GM23338 (cell line): Measurements from ENCODE around the gene HGFAC. TPM values are rescaled to one million over a fixed set of nuclear protein-coding genes. Genes with fewer than 3 reads are reported as not detected.

Source experiments
- ATAC-seq: fragments of 200-7000 bp; cut with Tn5 transposase; 3 replicates; pipeline ENCODE4 v1.9.1; 2020
- DNase-seq: peaks from one replicate; pipeline ENCODE4 v3.0.0-alpha.2; 2015; ENCODE audit warnings: low spot score
- H2AFZ ChIP-seq: fragments of 200-600 bp; sonication (generic); 2 replicates; pipeline ENCODE4 v1.8.0; 2016; ENCODE audit warnings: antibody characterized with exemption, mild to moderate bottlenecking, moderate library complexity
- H3F3A ChIP-seq: fragments of 200-600 bp; sonication (generic); replicated peaks from 2 replicates; pipeline ENCODE4 v1.8.0; 2017; ENCODE audit warnings: antibody characterized with exemption, mixed run types, low read depth
- H3K27ac ChIP-seq: fragments of 200-600 bp; sonication (generic); 2 replicates; pipeline ENCODE4 v1.6.1; 2016; ENCODE audit warnings: low read depth
- H3K27me3 ChIP-seq: fragments of 200-600 bp; sonication (generic); 2 replicates; pipeline ENCODE4 v1.8.0; 2016; ENCODE audit warnings: mild to moderate bottlenecking, mixed run types, moderate library complexity; ENCODE audit not compliant: insufficient read depth
- H3K36me3 ChIP-seq: fragments of 200-600 bp; sonication (generic); 2 replicates; pipeline ENCODE4 v1.8.0; 2016; ENCODE audit warnings: mild to moderate bottlenecking; ENCODE audit not compliant: insufficient read depth
- H3K4me1 ChIP-seq: fragments of 200-600 bp; sonication (generic); 2 replicates; pipeline ENCODE4 v1.8.0; 2016; ENCODE audit warnings: mild to moderate bottlenecking, moderate library complexity; ENCODE audit not compliant: insufficient read depth
- H3K4me2 ChIP-seq: fragments of 200-600 bp; sonication (generic); 2 replicates; pipeline ENCODE4 v1.7.1; 2017; ENCODE audit warnings: mixed run types
- H3K4me3 ChIP-seq: fragments of 200-600 bp; sonication (generic); 2 replicates; pipeline ENCODE4 v1.6.1; 2016; ENCODE audit warnings: mixed run types
- H3K79me2 ChIP-seq: fragments of 200-600 bp; sonication (generic); replicated peaks from 2 replicates; pipeline ENCODE4 v1.8.0; 2017; ENCODE audit warnings: mild to moderate bottlenecking; ENCODE audit not compliant: insufficient read depth
- H3K9me2 ChIP-seq: fragments of 200-600 bp; sonication (generic); 2 replicates; pipeline ENCODE4 v1.8.0; 2017; ENCODE audit not compliant: insufficient read depth
- H4K20me1 ChIP-seq: fragments of 200-600 bp; sonication (generic); replicated peaks from 2 replicates; pipeline ENCODE4 v1.8.0; 2017; ENCODE audit warnings: mild to moderate bottlenecking; ENCODE audit not compliant: insufficient read depth
- H3K27ac Mint-ChIP-seq: 2 replicates; pipeline ENCODE4 v1.8.0; 2020; ENCODE audit warnings: inconsistent platforms, mild to moderate bottlenecking, moderate library complexity, mixed read lengths
- H3K27me3 Mint-ChIP-seq: 3 replicates; pipeline ENCODE4 v1.8.0; 2022; ENCODE audit warnings: low read depth, mild to moderate bottlenecking, moderate library complexity, mixed read lengths, inconsistent platforms; ENCODE audit not compliant: insufficient read depth, poor library complexity
- H3K36me3 Mint-ChIP-seq: 3 replicates; pipeline ENCODE4 v1.8.0; 2021; ENCODE audit warnings: low read depth, mild to moderate bottlenecking, inconsistent platforms, moderate library complexity, mixed read lengths
- H3K4me1 Mint-ChIP-seq: 3 replicates; pipeline ENCODE4 v1.8.0; 2020; ENCODE audit warnings: mild to moderate bottlenecking, inconsistent platforms, mixed read lengths
- H3K4me3 Mint-ChIP-seq: 3 replicates; pipeline ENCODE4 v1.8.0; 2021; ENCODE audit warnings: moderate library complexity, mild to moderate bottlenecking, inconsistent platforms, mixed read lengths
- H3K9me3 Mint-ChIP-seq: 3 replicates; pipeline ENCODE4 v1.8.0; 2020; ENCODE audit warnings: moderate library complexity, mild to moderate bottlenecking, inconsistent platforms, mixed read lengths
- CREB1 ChIP-seq: fragments of 250-450 bp; sonication (Bioruptor Pico); IDR thresholded peaks from 2 replicates; pipeline ENCODE4 v1.5.0; 2020; ENCODE audit warnings: low read depth, mild to moderate bottlenecking, moderate library complexity
- EZH2 ChIP-seq: fragments of 200-600 bp; sonication (generic); IDR thresholded peaks from one replicate; pipeline ENCODE4 v1.8.0; 2017; ENCODE audit warnings: antibody characterized with exemption, mild to moderate bottlenecking, low read depth; ENCODE audit not compliant: unreplicated experiment
- EZH2phosphoT487 ChIP-seq: fragments of 200-600 bp; sonication (generic); IDR thresholded peaks from one replicate; pipeline ENCODE4 v1.8.1; 2018; ENCODE audit warnings: antibody characterized with exemption; ENCODE audit not compliant: unreplicated experiment
- JUNB ChIP-seq: IDR thresholded peaks from one replicate; pipeline ENCODE4 v1.6.1; 2016; ENCODE audit warnings: antibody characterized with exemption; ENCODE audit not compliant: unreplicated experiment
- NANOG ChIP-seq: IDR thresholded peaks from 2 replicates; pipeline ENCODE4 v1.6.1; 2016; ENCODE audit warnings: antibody characterized with exemption, borderline replicate concordance
- POLR2AphosphoS5 ChIP-seq: IDR thresholded peaks from 2 replicates; pipeline ENCODE4 v1.6.1; 2016; ENCODE audit warnings: antibody characterized with exemption, low read depth
- REST ChIP-seq: IDR thresholded peaks from one replicate; pipeline ENCODE4 v1.6.1; 2018; ENCODE audit warnings: antibody characterized with exemption; ENCODE audit not compliant: unreplicated experiment
- STAT1 ChIP-seq: IDR thresholded peaks from one replicate; pipeline ENCODE4 v1.6.1; 2016; ENCODE audit warnings: antibody characterized with exemption; ENCODE audit not compliant: unreplicated experiment
- ZNF114 ChIP-seq: fragments of 250-450 bp; sonication (Bioruptor Pico); IDR thresholded peaks from 2 replicates; pipeline ENCODE4 v1.5.0; 2020; ENCODE audit warnings: mild to moderate bottlenecking, moderate library complexity
- ZNF331 ChIP-seq: fragments of 250-450 bp; sonication (Bioruptor Pico); IDR thresholded peaks from 2 replicates; pipeline ENCODE4 v1.5.0; 2020; ENCODE audit warnings: low read depth, mild to moderate bottlenecking, moderate library complexity
- polyA plus RNA-seq: library from polyadenylated mRNA; unstranded; fragments of >200 nt; fragmentation: Nextera tagmentation; extraction: Ambion mirVana; gene quantifications from 2 replicates; pipeline ENCODE4 v1.2.1, GENCODE V29; 2016
- total RNA-seq: library from RNA; depleted of rRNA; stranded (reverse); fragments of >200 nt; shearing (Covaris generic); gene quantifications from 2 replicates; pipeline ENCODE4 v1.2.3, GENCODE V29; 2014
- TF ChIP-seq, protein P1 (sequence below): fragments of 250-450 bp; sonication (Bioruptor Pico); IDR thresholded peaks from 2 replicates; pipeline ENCODE4 v1.5.0; 2020; ENCODE audit warnings: mild to moderate bottlenecking, moderate library complexity
- TF ChIP-seq, protein P2 (sequence below): IDR thresholded peaks from 2 replicates; pipeline ENCODE4 v1.6.1; 2016; ENCODE audit warnings: antibody characterized with exemption

HGFAC gene
- total and polyA plus RNA-seq, 2 experiments from 2014 or later = 0.94 TPM; not detected in 1

DNA sequence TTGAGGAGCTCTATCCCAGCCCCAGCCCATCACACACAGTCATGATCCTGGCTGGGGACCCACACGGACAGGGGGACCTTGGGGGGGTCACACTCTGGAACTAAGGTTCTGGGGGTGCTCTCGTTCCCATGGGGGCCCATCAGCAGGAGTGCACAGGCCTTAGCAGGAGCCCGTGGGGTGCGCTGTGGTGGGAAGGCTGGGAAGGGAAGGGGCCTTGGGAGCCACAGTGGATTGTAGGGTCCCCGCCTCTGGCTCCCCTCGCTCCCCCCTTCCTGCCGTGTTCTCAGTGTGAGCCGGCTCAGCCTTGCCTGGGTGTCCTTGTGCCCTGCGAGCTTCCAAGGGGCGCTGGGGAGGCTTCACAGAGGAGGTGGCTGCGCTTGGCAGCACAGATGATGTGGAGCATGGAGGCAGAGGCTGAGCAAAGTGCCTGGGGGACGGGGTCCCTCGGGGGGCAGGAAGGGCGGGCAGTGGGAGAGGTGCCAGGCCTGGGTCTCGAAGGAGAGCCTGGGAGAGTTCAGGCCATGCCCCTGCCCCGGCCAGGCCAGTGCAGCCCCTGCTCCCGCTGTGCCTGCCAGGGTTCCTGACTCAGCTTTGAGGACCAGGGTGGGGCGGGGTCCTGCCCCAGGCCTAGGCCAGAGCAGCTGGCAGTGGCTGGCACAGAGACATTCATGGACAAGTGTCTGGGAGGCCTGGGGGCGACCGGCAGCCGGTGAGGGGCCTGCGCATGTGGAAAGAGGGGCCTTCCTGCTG lies 5.5 kb upstream of the HGFAC start (continued):
- TF ChIP-seq STAT1 (no peak), EZH2phosphoT487 (no peak)

- H3K27ac ChIP-seq = no peak overlapping the region
- H3K36me3 ChIP-seq = no peaks in the 10 kb centered on the region
- no peak overlapping the region for H3K4me3 ChIP-seq
- no peaks in the 10 kb centered on the region for H3K27me3 ChIP-seq
- H2AFZ ChIP-seq = no peak overlapping the region
- Mint-ChIP-seq H3K27ac (no peak overlapping the region), H3K36me3 (no peaks in the 10 kb centered on the region), H3K4me3 (no peak overlapping the region), H3K4me1 (peaks cover 10% of the 10 kb centered on the region; the same call in 1 of the 3 replicates), H3K27me3 (peaks cover 6% of the 10 kb centered on the region), H3K9me3 (no peaks in the 10 kb centered on the region)
- no peaks in the 10 kb centered on the region for H3K4me1 ChIP-seq
- H4K20me1 ChIP-seq = no peaks in the 10 kb centered on the region
- no peak overlapping the region for H3K4me2 ChIP-seq
- H3K9me2 ChIP-seq = no peaks in the 10 kb centered on the region
- H3K79me2 ChIP-seq = no peaks in the 10 kb centered on the region
- ATAC-seq (no peak), DNase-seq (no peak)
- no peaks in the 10 kb centered on the region for H3F3A ChIP-seq
- TF ChIP-seq, protein P1, sequence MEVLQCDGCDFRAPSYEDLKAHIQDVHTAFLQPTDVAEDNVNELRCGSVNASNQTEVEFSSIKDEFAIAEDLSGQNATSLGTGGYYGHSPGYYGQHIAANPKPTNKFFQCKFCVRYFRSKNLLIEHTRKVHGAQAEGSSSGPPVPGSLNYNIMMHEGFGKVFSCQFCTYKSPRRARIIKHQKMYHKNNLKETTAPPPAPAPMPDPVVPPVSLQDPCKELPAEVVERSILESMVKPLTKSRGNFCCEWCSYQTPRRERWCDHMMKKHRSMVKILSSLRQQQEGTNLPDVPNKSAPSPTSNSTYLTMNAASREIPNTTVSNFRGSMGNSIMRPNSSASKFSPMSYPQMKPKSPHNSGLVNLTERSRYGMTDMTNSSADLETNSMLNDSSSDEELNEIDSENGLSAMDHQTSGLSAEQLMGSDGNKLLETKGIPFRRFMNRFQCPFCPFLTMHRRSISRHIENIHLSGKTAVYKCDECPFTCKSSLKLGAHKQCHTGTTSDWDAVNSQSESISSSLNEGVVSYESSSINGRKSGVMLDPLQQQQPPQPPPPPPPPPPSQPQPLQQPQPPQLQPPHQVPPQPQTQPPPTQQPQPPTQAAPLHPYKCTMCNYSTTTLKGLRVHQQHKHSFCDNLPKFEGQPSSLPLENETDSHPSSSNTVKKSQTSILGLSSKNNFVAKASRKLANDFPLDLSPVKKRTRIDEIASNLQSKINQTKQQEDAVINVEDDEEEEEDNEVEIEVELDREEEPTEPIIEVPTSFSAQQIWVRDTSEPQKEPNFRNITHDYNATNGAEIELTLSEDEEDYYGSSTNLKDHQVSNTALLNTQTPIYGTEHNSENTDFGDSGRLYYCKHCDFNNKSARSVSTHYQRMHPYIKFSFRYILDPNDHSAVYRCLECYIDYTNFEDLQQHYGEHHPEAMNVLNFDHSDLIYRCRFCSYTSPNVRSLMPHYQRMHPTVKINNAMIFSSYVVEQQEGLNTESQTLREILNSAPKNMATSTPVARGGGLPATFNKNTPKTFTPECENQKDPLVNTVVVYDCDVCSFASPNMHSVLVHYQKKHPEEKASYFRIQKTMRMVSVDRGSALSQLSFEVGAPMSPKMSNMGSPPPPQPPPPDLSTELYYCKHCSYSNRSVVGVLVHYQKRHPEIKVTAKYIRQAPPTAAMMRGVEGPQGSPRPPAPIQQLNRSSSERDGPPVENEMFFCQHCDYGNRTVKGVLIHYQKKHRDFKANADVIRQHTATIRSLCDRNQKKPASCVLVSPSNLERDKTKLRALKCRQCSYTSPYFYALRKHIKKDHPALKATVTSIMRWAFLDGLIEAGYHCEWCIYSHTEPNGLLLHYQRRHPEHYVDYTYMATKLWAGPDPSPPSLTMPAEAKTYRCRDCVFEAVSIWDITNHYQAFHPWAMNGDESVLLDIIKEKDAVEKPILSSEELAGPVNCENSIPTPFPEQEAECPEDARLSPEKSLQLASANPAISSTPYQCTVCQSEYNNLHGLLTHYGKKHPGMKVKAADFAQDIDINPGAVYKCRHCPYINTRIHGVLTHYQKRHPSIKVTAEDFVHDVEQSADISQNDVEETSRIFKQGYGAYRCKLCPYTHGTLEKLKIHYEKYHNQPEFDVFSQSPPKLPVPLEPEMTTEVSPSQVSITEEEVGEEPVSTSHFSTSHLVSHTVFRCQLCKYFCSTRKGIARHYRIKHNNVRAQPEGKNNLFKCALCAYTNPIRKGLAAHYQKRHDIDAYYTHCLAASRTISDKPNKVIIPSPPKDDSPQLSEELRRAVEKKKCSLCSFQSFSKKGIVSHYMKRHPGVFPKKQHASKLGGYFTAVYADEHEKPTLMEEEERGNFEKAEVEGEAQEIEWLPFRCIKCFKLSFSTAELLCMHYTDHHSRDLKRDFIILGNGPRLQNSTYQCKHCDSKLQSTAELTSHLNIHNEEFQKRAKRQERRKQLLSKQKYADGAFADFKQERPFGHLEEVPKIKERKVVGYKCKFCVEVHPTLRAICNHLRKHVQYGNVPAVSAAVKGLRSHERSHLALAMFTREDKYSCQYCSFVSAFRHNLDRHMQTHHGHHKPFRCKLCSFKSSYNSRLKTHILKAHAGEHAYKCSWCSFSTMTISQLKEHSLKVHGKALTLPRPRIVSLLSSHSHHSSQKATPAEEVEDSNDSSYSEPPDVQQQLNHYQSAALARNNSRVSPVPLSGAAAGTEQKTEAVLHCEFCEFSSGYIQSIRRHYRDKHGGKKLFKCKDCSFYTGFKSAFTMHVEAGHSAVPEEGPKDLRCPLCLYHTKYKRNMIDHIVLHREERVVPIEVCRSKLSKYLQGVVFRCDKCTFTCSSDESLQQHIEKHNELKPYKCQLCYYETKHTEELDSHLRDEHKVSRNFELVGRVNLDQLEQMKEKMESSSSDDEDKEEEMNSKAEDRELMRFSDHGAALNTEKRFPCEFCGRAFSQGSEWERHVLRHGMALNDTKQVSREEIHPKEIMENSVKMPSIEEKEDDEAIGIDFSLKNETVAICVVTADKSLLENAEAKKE (CRISPR knock-in tag) = no peak
- no peak for TF ChIP-seq ZNF114 (CRISPR knock-in tag)
- TF ChIP-seq REST = no peak
- TF ChIP-seq POLR2AphosphoS5 = no peak
- TF ChIP-seq ZNF331 (CRISPR knock-in tag) = no peak
- no peak for TF ChIP-seq CREB1 (CRISPR knock-in tag)
- no peak for TF ChIP-seq EZH2
- TF ChIP-seq, protein P2, sequence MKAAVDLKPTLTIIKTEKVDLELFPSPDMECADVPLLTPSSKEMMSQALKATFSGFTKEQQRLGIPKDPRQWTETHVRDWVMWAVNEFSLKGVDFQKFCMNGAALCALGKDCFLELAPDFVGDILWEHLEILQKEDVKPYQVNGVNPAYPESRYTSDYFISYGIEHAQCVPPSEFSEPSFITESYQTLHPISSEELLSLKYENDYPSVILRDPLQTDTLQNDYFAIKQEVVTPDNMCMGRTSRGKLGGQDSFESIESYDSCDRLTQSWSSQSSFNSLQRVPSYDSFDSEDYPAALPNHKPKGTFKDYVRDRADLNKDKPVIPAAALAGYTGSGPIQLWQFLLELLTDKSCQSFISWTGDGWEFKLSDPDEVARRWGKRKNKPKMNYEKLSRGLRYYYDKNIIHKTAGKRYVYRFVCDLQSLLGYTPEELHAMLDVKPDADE = no peak
- TF ChIP-seq EZH2phosphoT487 = no peak
- TF ChIP-seq NANOG = no peak
- TF ChIP-seq JUNB = no peak
- TF ChIP-seq STAT1 = no peak
These were observed 4.8 kb upstream of the HGFAC start for GRCh38 chr4:3436798-3437581.
